OCI-LY3 (cell line): ENCODE results near the gene EFL1.

Experiments used
- H2AFZ ChIP-seq: fragments of 200-600, 300-600 bp; shearing (Covaris generic); 2 replicates; pipeline ENCODE4 v1.6.0; 2014; ENCODE audit warnings: antibody characterized with exemption, low read depth, low read length
- H3K27ac ChIP-seq: fragments of 200-600, 300-600 bp; sonication (generic); 2 replicates; pipeline ENCODE4 v1.5.1; 2014; ENCODE audit warnings: mild to moderate bottlenecking, low read length, moderate library complexity, mixed read lengths
- H3K27me3 ChIP-seq: fragments of 200-600, 300-600 bp; sonication (generic); 2 replicates; pipeline ENCODE4 v1.6.1; 2014; ENCODE audit warnings: low read depth, low read length, mixed read lengths
- H3K36me3 ChIP-seq: fragments of 200-600, 300-600 bp; sonication (generic); replicated peaks from 2 replicates; pipeline ENCODE3; 2014; ENCODE audit warnings: low read depth, low read length, mixed read lengths
- H3K4me1 ChIP-seq: fragments of 300-600, 200-600 bp; sonication (generic); 2 replicates; pipeline ENCODE4 v1.6.1; 2014; ENCODE audit warnings: low read length, mixed read lengths
- H3K4me2 ChIP-seq: fragments of 200-600, 300-600 bp; sonication (generic); 2 replicates; pipeline ENCODE4 v1.6.1; 2014; ENCODE audit warnings: low read length, mixed read lengths
- H3K4me3 ChIP-seq: fragments of 300-600, 200-600 bp; sonication (generic); 2 replicates; pipeline ENCODE4 v1.5.1; 2014; ENCODE audit warnings: antibody characterized with exemption, mild to moderate bottlenecking, low read length, moderate library complexity
- H3K79me2 ChIP-seq: fragments of 300-600, 200-600 bp; shearing (Covaris generic); 2 replicates; pipeline ENCODE4 v1.6.1; 2014; ENCODE audit warnings: mild to moderate bottlenecking, low read length, mixed read lengths
- H3K9ac ChIP-seq: fragments of 300-600, 200-600 bp; shearing (Covaris generic); 2 replicates; pipeline ENCODE4 v1.6.0; 2014; ENCODE audit warnings: mild to moderate bottlenecking, low read length, moderate library complexity
- H3K9me3 ChIP-seq: fragments of 200-600, 300-600 bp; shearing (Covaris generic); 2 replicates; pipeline ENCODE4 v1.6.1; 2014; ENCODE audit warnings: low read length, mixed read lengths; ENCODE audit not compliant: insufficient read depth
- H4K20me1 ChIP-seq: fragments of 200-600, 300-600 bp; sonication (generic); 2 replicates; pipeline ENCODE4 v1.6.1; 2016; ENCODE audit warnings: low read length, mixed read lengths; ENCODE audit not compliant: insufficient read depth
- CTCF ChIP-seq: fragments of 200-600, 300-600 bp; sonication (generic); IDR thresholded peaks from 2 replicates; pipeline ENCODE4 v1.5.1; 2014; ENCODE audit warnings: antibody characterized with exemption, low read length, low read depth
- EZH2phosphoT487 ChIP-seq: fragments of 200-600 bp; shearing (Covaris generic); IDR thresholded peaks from 2 replicates; pipeline ENCODE4 v1.6.1; 2018; ENCODE audit warnings: antibody characterized with exemption, mixed run types, low read depth

The EFL1 gene

GRCh38 chr15:82132742-82133141 lies 129.8 kb downstream of the EFL1 start:
- Histone ChIP-seq H3K4me1 (peaks cover 6% of the 10 kb centered on the region; the same call in 1 of the 2 replicates), H3K27ac (no peak overlapping the region), H3K79me2 (no peaks in the 10 kb centered on the region), H3K9me3 (no peaks in the 10 kb centered on the region), H2AFZ (no peak overlapping the region), H3K27me3 (no peaks in the 10 kb centered on the region), H3K4me2 (no peak overlapping the region), H3K4me3 (no peak overlapping the region), H3K36me3 (peaks cover 23% of the 10 kb centered on the region), H3K9ac (no peak overlapping the region), H4K20me1 (no peaks in the 10 kb centered on the region)
- TF ChIP-seq CTCF (no peak), EZH2phosphoT487 (no peak)

GRCh38 chr15:82132096-82132495 lies 130.4 kb downstream of the EFL1 start:
- Histone ChIP-seq H3K4me2 (no peak overlapping the region), H3K79me2 (no peaks in the 10 kb centered on the region), H3K4me3 (no peak overlapping the region), H3K27me3 (no peaks in the 10 kb centered on the region), H2AFZ (no peak overlapping the region), H3K4me1 (peaks cover 6% of the 10 kb centered on the region; the same call in 1 of the 2 replicates), H3K9me3 (no peaks in the 10 kb centered on the region), H3K36me3 (peaks cover 19% of the 10 kb centered on the region), H3K27ac (no peak overlapping the region), H3K9ac (no peak overlapping the region), H4K20me1 (no peaks in the 10 kb centered on the region)
- TF ChIP-seq CTCF (no peak), EZH2phosphoT487 (no peak)

- peaks cover 6% of the 10 kb centered on the region; the same call in 1 of the 2 replicates for H3K4me1 ChIP-seq
- H3K27ac ChIP-seq, result no peak overlapping the region
- TF ChIP-seq CTCF, result no peak
- TF ChIP-seq EZH2phosphoT487, result no peak
- no peaks in the 10 kb centered on the region for H4K20me1 ChIP-seq
- no peaks in the 10 kb centered on the region for H3K79me2 ChIP-seq
- no peaks in the 10 kb centered on the region for H3K9me3 ChIP-seq
- no peaks in the 10 kb centered on the region for H3K27me3 ChIP-seq
- H3K4me2 ChIP-seq, result no peak overlapping the region
- H3K36me3 ChIP-seq, result peaks cover 15% of the 10 kb centered on the region
- no peak overlapping the region for H3K9ac ChIP-seq
- no peak overlapping the region for H3K4me3 ChIP-seq
- no peak overlapping the region for H2AFZ ChIP-seq
Observed at GRCh38 chr15:82130248-82130647, 132.3 kb downstream of the EFL1 start.

GRCh38 chr15:82129761-82130160 lies 132.8 kb downstream of the EFL1 start:
- peaks cover 15% of the 10 kb centered on the region for H3K36me3 ChIP-seq
- peaks cover 6% of the 10 kb centered on the region; the same call in 1 of the 2 replicates for H3K4me1 ChIP-seq
- no peak overlapping the region for H2AFZ ChIP-seq
- H3K4me3 ChIP-seq, result no peak overlapping the region
- TF ChIP-seq CTCF (no peak), EZH2phosphoT487 (no peak)
- no peaks in the 10 kb centered on the region for H3K9me3 ChIP-seq
- H3K27me3 ChIP-seq, result no peaks in the 10 kb centered on the region
- no peaks in the 10 kb centered on the region for H3K79me2 ChIP-seq
- no peak overlapping the region for H3K9ac ChIP-seq
- no peak overlapping the region for H3K27ac ChIP-seq
- H3K4me2 ChIP-seq, result no peak overlapping the region
- no peaks in the 10 kb centered on the region for H4K20me1 ChIP-seq
